Measurements from ENCODE around the gene AFF3. TPM values are rescaled to one million over a fixed set of nuclear protein-coding genes. Genes with fewer than 3 reads are reported as not detected.

AFF3 gene
- total RNA-seq, 1 experiment from 2014 or later = not detected

- Histone ChIP-seq H3K4me3 (ENCODE audit: low read depth, low read length, poor library complexity, severe bottlenecking) (no peak overlapping the region), H3K4me1 (ENCODE audit: insufficient read depth, low read length, poor library complexity, severe bottlenecking) (no peaks in the 10 kb centered on the region), H3K27ac (ENCODE audit: low read depth, low read length, poor library complexity, severe bottlenecking) (no peak overlapping the region), H3K27me3 (replicated peaks; ENCODE audit: insufficient read depth, low read depth, low read length, poor library complexity) (peaks cover under 1% of the 10 kb centered on the region), H3K36me3 (ENCODE audit: insufficient read depth, low read length, poor library complexity, severe bottlenecking) (no peaks in the 10 kb centered on the region), H3K9me3 (ENCODE audit: low read depth, low read length, poor library complexity, severe bottlenecking) (no peaks in the 10 kb centered on the region)
- TF ChIP-seq CTCF (conservative IDR thresholded peaks at IDR 0.05; ENCODE audit: low read depth, low read length) (no peak), EZH2 (IDR thresholded peaks at IDR 0.05; ENCODE audit: borderline replicate concordance, low read depth, low read length, poor library complexity, severe bottlenecking) (no peak)
- DNase-seq (ENCODE audit: low spot score) = no peak
- no TSS peak for BruUV-seq (replicated peaks)
- ChIA-PET CTCF (interaction anchor here (0.6 kb wide), 2 partner anchors 65 to 1797 kb away, joined by 5 to 7 read pairs; no protein-coding TSS in a partner anchor), POLR2A (ENCODE audit: low non-redundant PET) (interaction anchor here (0.6 kb wide), 1 partner anchor 564 kb away, joined by 5 read pairs; no protein-coding TSS in a partner anchor)
- intact Hi-C loops (cut with micrococcal nuclease; ENCODE audit: unreplicated experiment) = no loop called here
These were observed 34.5 kb upstream of the AFF3 start for GRCh38 chr2:100176925-100177324.

DNA sequence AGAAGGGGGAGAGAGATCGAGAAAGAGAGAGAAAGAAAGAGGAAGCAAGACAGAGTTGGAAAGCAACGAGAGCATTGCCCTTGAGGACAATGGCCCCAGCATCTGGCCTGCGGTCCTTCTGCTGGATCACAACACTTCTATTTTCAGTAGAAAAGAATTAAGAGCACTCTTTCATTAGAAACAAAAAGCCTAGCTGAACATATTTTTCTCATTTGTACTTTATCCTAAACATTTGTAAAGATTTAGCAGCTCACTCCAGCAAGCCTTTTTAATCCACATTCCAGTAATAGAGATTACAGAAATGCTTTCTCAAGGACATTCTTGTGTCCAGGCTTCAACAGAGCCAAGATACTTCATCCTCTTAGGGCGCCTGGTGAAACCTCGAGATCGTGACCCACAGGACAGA, 31.6 kb upstream of the AFF3 start:
- intact Hi-C loops (cut with micrococcal nuclease; ENCODE audit: unreplicated experiment) = no loop called here
- CTCF ChIA-PET = no interaction called here
- Histone ChIP-seq H3K9me3 (ENCODE audit: low read depth, low read length, poor library complexity, severe bottlenecking) (no peaks in the 10 kb centered on the region), H3K4me3 (ENCODE audit: low read depth, low read length, poor library complexity, severe bottlenecking) (no peak overlapping the region), H3K27ac (ENCODE audit: low read depth, low read length, poor library complexity, severe bottlenecking) (no peak overlapping the region), H3K27me3 (replicated peaks; ENCODE audit: insufficient read depth, low read depth, low read length, poor library complexity) (no peaks in the 10 kb centered on the region), H3K4me1 (ENCODE audit: insufficient read depth, low read length, poor library complexity, severe bottlenecking) (no peaks in the 10 kb centered on the region), H3K36me3 (ENCODE audit: insufficient read depth, low read length, poor library complexity, severe bottlenecking) (no peaks in the 10 kb centered on the region)
- no peak for TF ChIP-seq EZH2 (IDR thresholded peaks at IDR 0.05; ENCODE audit: borderline replicate concordance, low read depth, low read length, poor library complexity, severe bottlenecking)
- TF ChIP-seq CTCF (conservative IDR thresholded peaks at IDR 0.05; ENCODE audit: low read depth, low read length) = no peak
- BruUV-seq (replicated peaks) = no TSS peak
- no peak for DNase-seq (ENCODE audit: low spot score)
- POLR2A ChIA-PET (ENCODE audit: low non-redundant PET) = no interaction called here

GRCh38 chr2:100166701-100167100, 24.3 kb upstream of the AFF3 start:
- no TSS peak for BruUV-seq (replicated peaks)
- CTCF ChIA-PET = no interaction called here

More at GRCh38 chr2:100166701-100167100, 24.3 kb upstream of the AFF3 start:
- Histone ChIP-seq H3K36me3 (ENCODE audit: insufficient read depth, low read length, poor library complexity, severe bottlenecking) (no peaks in the 10 kb centered on the region), H3K27me3 (replicated peaks; ENCODE audit: insufficient read depth, low read depth, low read length, poor library complexity) (peaks cover 2% of the 10 kb centered on the region), H3K9me3 (ENCODE audit: low read depth, low read length, poor library complexity, severe bottlenecking) (no peaks in the 10 kb centered on the region), H3K4me3 (ENCODE audit: low read depth, low read length, poor library complexity, severe bottlenecking) (no peak overlapping the region), H3K4me1 (ENCODE audit: insufficient read depth, low read length, poor library complexity, severe bottlenecking) (no peaks in the 10 kb centered on the region), H3K27ac (ENCODE audit: low read depth, low read length, poor library complexity, severe bottlenecking) (no peak overlapping the region)
- no peak for DNase-seq (ENCODE audit: low spot score)
- TF ChIP-seq EZH2 (IDR thresholded peaks at IDR 0.05; ENCODE audit: borderline replicate concordance, low read depth, low read length, poor library complexity, severe bottlenecking) (no peak), CTCF (conservative IDR thresholded peaks at IDR 0.05; ENCODE audit: low read depth, low read length) (no peak)
- intact Hi-C loops (cut with micrococcal nuclease; ENCODE audit: unreplicated experiment) = no loop called here
- POLR2A ChIA-PET (ENCODE audit: low non-redundant PET) = no interaction called here

Measured in A673 (cell line).